ENCODE data around the gene MMP8. TPM values are rescaled to one million over a fixed set of nuclear protein-coding genes. Genes with fewer than 3 reads are reported as not detected.

Gene MMP8
- polyA plus RNA-seq, 1 donor from 2014 or later: not detected

GRCh38 chr11:102683277-102683676 is 41.5 kb downstream of the MMP8 start:
- H3K27me3 ChIP-seq (ENCODE audit: insufficient read depth, low read depth, low read length): no peaks in the 10 kb centered on the region
- TF ChIP-seq CTCF (IDR thresholded peaks at IDR 0.05; ENCODE audit: poor library complexity, severe bottlenecking): no peak
- TF ChIP-seq EZH2 (IDR thresholded peaks at IDR 0.05; ENCODE audit: borderline replicate concordance, insufficient read depth, low read length, poor library complexity, severe bottlenecking): no peak
- no peak for TF ChIP-seq MXI1 (conservative IDR thresholded peaks at IDR 0.05; ENCODE audit: poor library complexity, severe bottlenecking)
- no peak for TF ChIP-seq POLR2AphosphoS5 (IDR thresholded peaks at IDR 0.05)
- TF ChIP-seq TAF1 (IDR thresholded peaks at IDR 0.05; ENCODE audit: low read depth): no peak
- TF ChIP-seq SMC3 (conservative IDR thresholded peaks at IDR 0.05; ENCODE audit: poor library complexity): no peak
- TF ChIP-seq RAD21 (conservative IDR thresholded peaks at IDR 0.05): no peak
- no peak for TF ChIP-seq EP300 (conservative IDR thresholded peaks at IDR 0.05; ENCODE audit: poor library complexity, severe bottlenecking)
- no peak for TF ChIP-seq REST (IDR thresholded peaks at IDR 0.05; ENCODE audit: borderline replicate concordance)
- H3K9me3 ChIP-seq (ENCODE audit: low read length): no peaks in the 10 kb centered on the region
- no peak overlapping the region for H3K4me3 ChIP-seq (ENCODE audit: low read length)
- H2AFZ ChIP-seq (ENCODE audit: low read depth, low read length): no peak overlapping the region
- no peaks in the 10 kb centered on the region for H3K9me2 ChIP-seq (ENCODE audit: insufficient read depth, low read length)
- H3K4me2 ChIP-seq (ENCODE audit: low read length): no peak overlapping the region
- H3K9ac ChIP-seq (ENCODE audit: low read length): no peak overlapping the region
- H3F3A ChIP-seq (ENCODE audit: insufficient read depth, low read length, poor library complexity, severe bottlenecking): no peaks in the 10 kb centered on the region
- no peaks in the 10 kb centered on the region for H3K36me3 ChIP-seq (ENCODE audit: insufficient read depth, low read length)
- H3K27ac ChIP-seq (ENCODE audit: low read length): no peak overlapping the region
- H3K79me2 ChIP-seq (replicated peaks; ENCODE audit: insufficient read depth, low read length): no peaks in the 10 kb centered on the region
- no peaks in the 10 kb centered on the region for H4K20me1 ChIP-seq (ENCODE audit: insufficient read depth)

- Histone ChIP-seq H3K9ac (ENCODE audit: low read length) (no peak overlapping the region), H3K4me2 (ENCODE audit: low read length) (no peak overlapping the region), H3K9me2 (ENCODE audit: insufficient read depth, low read length) (no peaks in the 10 kb centered on the region), H3K27me3 (ENCODE audit: insufficient read depth, low read depth, low read length) (no peaks in the 10 kb centered on the region), H2AFZ (ENCODE audit: low read depth, low read length) (no peak overlapping the region), H3K36me3 (ENCODE audit: insufficient read depth, low read length) (no peaks in the 10 kb centered on the region), H3K79me2 (replicated peaks; ENCODE audit: insufficient read depth, low read length) (no peaks in the 10 kb centered on the region), H3K9me3 (ENCODE audit: low read length) (no peaks in the 10 kb centered on the region), H4K20me1 (ENCODE audit: insufficient read depth) (no peaks in the 10 kb centered on the region), H3K4me3 (ENCODE audit: low read length) (no peak overlapping the region), H3K27ac (ENCODE audit: low read length) (no peak overlapping the region), H3F3A (ENCODE audit: insufficient read depth, low read length, poor library complexity, severe bottlenecking) (no peaks in the 10 kb centered on the region)
- no peak for TF ChIP-seq POLR2AphosphoS5 (IDR thresholded peaks at IDR 0.05)
Measured at GRCh38 chr11:102680945-102681344, 43.8 kb downstream of the MMP8 start.

GRCh38 chr11:102678022-102678421 is 46.7 kb downstream of the MMP8 start:
- Histone ChIP-seq H3K4me3 (ENCODE audit: low read length) (no peak overlapping the region), H2AFZ (ENCODE audit: low read depth, low read length) (no peak overlapping the region), H3K36me3 (ENCODE audit: insufficient read depth, low read length) (no peaks in the 10 kb centered on the region), H3K79me2 (replicated peaks; ENCODE audit: insufficient read depth, low read length) (no peaks in the 10 kb centered on the region), H4K20me1 (ENCODE audit: insufficient read depth) (no peaks in the 10 kb centered on the region), H3K27me3 (ENCODE audit: insufficient read depth, low read depth, low read length) (no peaks in the 10 kb centered on the region), H3K4me2 (ENCODE audit: low read length) (no peak overlapping the region), H3F3A (ENCODE audit: insufficient read depth, low read length, poor library complexity, severe bottlenecking) (no peaks in the 10 kb centered on the region), H3K9me2 (ENCODE audit: insufficient read depth, low read length) (no peaks in the 10 kb centered on the region), H3K9ac (ENCODE audit: low read length) (no peak overlapping the region), H3K27ac (ENCODE audit: low read length) (no peak overlapping the region), H3K9me3 (ENCODE audit: low read length) (no peaks in the 10 kb centered on the region)
- TF ChIP-seq MXI1 (conservative IDR thresholded peaks at IDR 0.05; ENCODE audit: poor library complexity, severe bottlenecking): no peak
- no peak for TF ChIP-seq TAF1 (IDR thresholded peaks at IDR 0.05; ENCODE audit: low read depth)
- TF ChIP-seq POLR2AphosphoS5 (IDR thresholded peaks at IDR 0.05): no peak
- no peak for TF ChIP-seq EZH2 (IDR thresholded peaks at IDR 0.05; ENCODE audit: borderline replicate concordance, insufficient read depth, low read length, poor library complexity, severe bottlenecking)
- no peak for TF ChIP-seq SMC3 (conservative IDR thresholded peaks at IDR 0.05; ENCODE audit: poor library complexity)
- TF ChIP-seq CTCF (IDR thresholded peaks at IDR 0.05; ENCODE audit: poor library complexity, severe bottlenecking): no peak
- TF ChIP-seq RAD21 (conservative IDR thresholded peaks at IDR 0.05): no peak
- TF ChIP-seq REST (IDR thresholded peaks at IDR 0.05; ENCODE audit: borderline replicate concordance): no peak
- TF ChIP-seq EP300 (conservative IDR thresholded peaks at IDR 0.05; ENCODE audit: poor library complexity, severe bottlenecking): no peak
